Endothelial cell of hepatic sinusoid (primary cell): ENCODE data around the gene FTSJ1.
"Not testable (repeated sequence)": the region's sequence is repeated elsewhere in the genome, so short reads cannot be mapped to it uniquely, and the experiment has no call there.

Experiments used
- in situ Hi-C: cut with HindIII; loops from 2 replicates; pipeline ENCODE4 v1.10.0; 2017; ENCODE audit warnings: low sequenced_read_pairs

The FTSJ1 gene

GRCh38 chrX:48475774-48476577 is at the start of gene FTSJ1:
TSS of gene FTSJ1 (plus strand) at chrX:48476199. CDS start at chrX:48478048, 1,849 bp downstream.
- in situ Hi-C loops = no loop called here

DNA sequence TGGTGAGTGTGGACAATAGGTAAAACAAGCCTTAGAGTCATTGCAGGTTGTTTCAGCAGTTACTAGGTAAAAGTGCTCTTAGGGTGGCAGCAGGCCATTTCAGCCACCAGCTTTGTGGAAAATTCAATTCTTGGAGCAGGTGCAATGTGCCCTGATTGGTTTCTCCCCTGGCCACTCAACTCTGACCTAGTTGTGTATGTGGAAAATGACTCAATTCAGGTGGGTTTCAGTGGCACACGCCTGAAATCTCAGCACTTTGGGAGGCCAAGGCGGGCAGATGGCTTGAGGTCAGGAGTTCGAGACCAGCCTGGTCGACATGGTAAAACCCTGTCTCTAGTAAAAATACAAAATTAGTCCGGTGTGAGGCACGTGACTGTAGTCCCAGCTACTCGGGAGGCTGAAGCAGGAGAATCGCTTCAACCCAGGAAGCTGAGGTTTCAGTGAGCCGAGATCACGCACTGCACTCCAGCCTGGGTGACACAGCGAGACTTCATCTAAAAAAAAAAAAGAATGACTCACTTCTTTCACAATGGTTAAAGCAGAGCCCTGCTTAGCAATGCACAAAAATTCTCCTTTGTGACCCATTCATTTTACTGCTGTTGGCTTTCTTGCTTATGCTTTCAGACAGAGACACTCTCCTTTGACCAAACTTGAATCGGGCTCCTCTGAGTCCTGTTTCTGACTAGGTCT is 48.8 kb upstream of the FTSJ1 start:
- in situ Hi-C loops = not testable (repeated sequence)

- in situ Hi-C loops = not testable (repeated sequence)
Observed at GRCh38 chrX:48429606-48430005, 46.4 kb upstream of the FTSJ1 start.

- in situ Hi-C loops = not testable (repeated sequence)
Observed at GRCh38 chrX:48430166-48430565, 45.8 kb upstream of the FTSJ1 start.

- in situ Hi-C loops = not testable (repeated sequence)
Observed at GRCh38 chrX:48433713-48434112, 42.3 kb upstream of the FTSJ1 start.

DNA sequence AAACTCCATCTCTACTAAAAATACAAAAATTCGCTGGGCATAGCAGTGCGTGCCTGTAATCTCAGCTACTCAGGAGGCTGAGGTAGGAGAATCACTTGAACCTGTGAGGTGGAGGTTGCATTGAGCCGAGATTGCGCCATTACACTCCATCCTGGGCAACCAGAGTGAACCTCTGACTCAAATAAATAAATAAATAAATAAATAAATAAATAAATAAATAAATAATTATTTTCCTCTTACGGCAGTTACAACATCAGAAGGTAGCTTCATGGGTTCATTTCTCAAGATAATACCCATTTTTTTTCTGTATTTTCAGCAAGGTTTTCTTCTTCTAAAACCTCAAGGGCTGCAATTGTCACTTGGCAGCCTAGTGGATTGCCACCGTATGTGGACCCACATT is 28.8 kb upstream of the FTSJ1 start:
- in situ Hi-C loops = not testable (repeated sequence)

DNA sequence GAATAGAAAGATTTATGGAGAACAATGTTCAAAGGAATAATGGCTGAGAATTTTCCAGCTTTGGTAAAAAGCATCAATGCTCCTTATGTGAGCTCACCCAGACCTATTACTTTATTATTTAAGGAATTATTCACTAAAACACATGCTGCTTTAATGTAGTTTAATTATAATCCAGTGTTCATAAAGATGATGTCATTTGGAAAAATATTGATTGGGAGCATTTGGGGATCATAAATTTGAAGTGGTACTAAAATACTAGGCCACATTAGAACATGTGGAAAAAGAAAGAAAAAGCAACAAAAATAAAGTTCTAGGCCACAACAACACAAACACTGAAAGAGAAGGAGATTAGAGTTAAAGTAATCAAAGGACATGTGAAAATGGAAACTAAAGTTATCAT is 25.9 kb upstream of the FTSJ1 start:
- in situ Hi-C loops = no loop called here

- in situ Hi-C loops = no loop called here
Observed at GRCh38 chrX:48451708-48452107, 24.3 kb upstream of the FTSJ1 start.

- in situ Hi-C loops = no loop called here
Observed at GRCh38 chrX:48456628-48457331, 19.2 kb upstream of the FTSJ1 start.

GRCh38 chrX:48458711-48459110 is 17.3 kb upstream of the FTSJ1 start:
- in situ Hi-C loops = no loop called here

- in situ Hi-C loops = no loop called here
Observed at GRCh38 chrX:48459483-48459882, 16.5 kb upstream of the FTSJ1 start.

DNA sequence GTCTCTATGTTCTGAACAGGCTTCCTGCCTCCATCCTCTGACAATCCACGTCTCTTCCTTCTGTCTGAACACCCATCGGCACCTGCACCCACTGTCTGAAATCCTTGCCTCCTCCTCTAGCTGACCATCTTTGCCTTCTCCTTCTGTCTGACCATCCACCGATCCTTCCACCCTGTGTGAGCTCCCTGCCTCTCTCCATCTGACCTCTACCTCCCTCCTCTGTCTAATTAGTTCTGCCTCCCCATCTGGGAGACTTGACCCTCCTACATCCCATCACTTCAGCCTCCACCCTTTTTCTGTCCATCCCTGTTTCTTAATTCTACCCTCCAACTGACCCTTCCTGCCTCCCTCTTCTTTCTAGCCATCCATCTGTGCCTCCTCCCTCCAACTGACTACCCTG is 16.0 kb upstream of the FTSJ1 start:
- in situ Hi-C loops = no loop called here

DNA sequence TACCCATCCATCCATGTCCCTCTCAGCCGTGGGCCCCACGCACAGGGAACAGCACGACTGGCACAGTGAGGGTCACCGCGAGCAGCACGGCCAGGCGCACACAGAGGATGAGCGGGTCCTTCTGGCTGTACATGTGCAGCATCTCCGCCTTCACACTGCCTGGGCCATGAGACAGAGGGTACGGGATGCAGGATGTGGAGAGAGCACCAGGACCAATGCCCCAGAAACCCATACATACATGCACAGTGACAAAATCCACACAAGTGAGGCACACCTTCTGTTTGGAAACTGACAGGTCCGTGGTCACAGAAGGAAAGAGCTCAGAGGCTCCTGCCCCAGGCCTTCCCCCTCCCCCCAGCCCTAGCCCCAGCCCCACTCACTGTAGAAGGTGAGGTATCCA is 15.4 kb upstream of the FTSJ1 start:
- in situ Hi-C loops = no loop called here

DNA sequence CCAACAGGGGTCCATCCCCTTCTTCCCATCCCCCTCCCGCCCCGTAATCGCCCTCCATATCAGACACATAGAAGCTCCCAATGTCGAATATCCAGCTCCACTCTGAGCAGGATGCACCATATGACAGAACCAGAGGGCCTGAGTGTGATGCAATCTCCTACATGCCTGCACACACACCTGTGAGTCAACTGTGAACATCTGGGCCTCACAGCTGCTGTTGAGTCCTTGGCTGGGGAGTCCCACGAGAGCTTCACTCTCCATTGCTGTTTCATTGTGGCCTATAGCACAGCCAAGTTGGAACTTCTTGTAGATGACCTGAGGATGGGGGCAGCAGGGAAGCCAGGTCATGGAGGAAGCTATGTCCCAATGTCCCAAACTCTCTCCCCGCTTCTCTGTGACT is 14.2 kb upstream of the FTSJ1 start:
- in situ Hi-C loops = no loop called here

DNA sequence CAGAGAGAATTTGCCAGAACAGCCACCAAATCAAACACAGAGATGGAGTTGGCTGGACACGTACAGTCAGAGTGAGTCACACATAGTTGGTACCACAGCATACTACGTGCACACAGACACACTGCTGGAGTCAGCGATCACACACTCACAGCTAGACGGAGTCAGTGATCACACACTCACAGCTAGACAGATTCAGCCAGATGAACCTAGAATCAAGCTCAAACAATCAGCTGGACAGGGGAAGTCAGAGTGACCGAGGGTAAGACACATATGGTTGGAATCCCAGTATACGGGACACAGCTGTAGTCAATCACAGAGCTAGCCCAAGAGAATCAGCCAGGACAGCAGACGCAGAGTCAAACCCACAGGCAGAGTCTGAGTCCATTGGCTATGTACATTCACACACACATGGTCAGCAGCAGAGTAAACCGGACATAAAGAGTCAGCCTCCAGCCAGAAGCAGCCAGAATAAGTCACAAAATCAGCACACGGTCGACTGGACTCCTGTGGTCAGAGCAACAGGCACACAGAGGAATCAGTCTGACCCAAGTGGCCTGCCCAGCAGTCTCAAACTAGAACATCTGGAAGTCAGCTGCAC is 10.6 kb upstream of the FTSJ1 start:
- in situ Hi-C loops = no loop called here

DNA sequence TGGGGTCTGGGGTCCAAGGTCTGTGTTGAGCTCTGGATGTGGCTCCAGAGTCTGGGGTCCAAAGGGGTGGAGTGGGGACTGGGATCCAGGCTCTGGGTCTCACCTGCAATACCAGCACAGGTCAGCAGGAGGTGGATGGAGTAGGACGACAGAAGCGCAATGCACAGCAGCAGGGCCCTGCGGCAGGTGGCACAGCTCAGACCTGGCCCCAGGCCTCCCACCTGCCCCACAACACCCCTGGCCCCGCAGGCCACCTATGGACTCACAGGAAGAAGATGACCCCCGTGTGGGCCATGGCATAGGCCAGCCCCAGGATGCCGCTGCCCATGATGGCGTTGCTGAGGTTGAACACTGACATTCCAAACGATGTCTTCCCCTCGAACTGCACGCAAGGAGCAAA is 9.3 kb upstream of the FTSJ1 start:
- in situ Hi-C loops = no loop called here

- in situ Hi-C loops = no loop called here
Observed at GRCh38 chrX:48467281-48467761, 8.7 kb upstream of the FTSJ1 start.

DNA sequence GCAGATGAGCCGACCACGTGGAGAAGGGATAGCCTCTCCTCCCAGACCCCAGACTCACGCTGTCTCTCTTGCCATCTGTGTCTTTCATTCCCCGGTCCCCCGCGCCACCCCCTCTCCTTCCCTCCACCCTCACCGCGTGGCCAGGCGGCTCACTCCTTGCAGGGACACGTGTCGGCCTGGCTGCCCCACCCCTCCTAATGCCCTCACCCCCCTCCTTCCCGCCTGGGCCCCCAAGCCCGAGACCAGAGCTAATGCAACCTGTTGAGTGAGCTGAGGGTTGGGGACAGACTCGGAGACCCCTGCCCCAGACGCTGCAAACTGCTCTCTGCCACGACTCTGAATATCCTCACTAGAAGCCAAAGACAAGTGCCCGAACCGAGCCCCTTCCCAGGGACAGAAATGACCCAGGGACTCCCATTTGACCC is 7.7 kb upstream of the FTSJ1 start:
- in situ Hi-C loops = no loop called here

- in situ Hi-C loops = no loop called here
Observed at GRCh38 chrX:48468693-48469691, 7.0 kb upstream of the FTSJ1 start.
